ENCODE data around the gene SCAPER. TPM values are rescaled to one million over a fixed set of nuclear protein-coding genes. Genes with fewer than 3 reads are reported as not detected.

The SCAPER gene
- total and polyA plus RNA-seq, 10 donors = 3.9 to 53.3 (median 34.0) TPM

DNA sequence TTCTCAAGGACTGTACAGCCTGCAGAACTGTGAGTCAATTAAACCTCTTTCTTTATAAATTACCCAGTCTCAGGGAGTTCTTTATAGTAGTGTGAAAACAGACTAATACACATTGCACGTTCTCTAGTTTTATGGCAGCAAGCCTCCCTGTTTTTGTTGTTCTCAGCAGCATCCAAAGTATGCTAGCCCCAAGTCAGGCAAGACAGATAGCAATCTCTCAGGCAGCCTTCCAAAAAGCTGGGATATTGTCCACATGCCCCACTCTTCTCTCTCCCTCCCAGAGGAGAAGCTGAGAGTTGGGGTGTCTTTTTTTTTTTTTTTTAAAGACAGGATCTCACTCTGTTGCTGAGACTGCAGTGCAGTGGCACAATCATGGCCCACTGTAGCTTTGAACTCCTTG, 438.0 kb downstream of the SCAPER start:
- DNase-seq = no peak
- Histone ChIP-seq H3K27ac (no peak overlapping the region), H3K36me3 (peaks cover 0 to 61% (median 21%) of the 10 kb centered on the region in 6 donors), H3K27me3 (replicated peaks in 1 of 7) (no peaks in the 10 kb centered on the region), H3K4me1 (no peaks in the 10 kb centered on the region), H3K9me3 (peaks cover 0 to 39% (median 25%) of the 10 kb centered on the region in 8 donors), H3K4me3 (no peak overlapping the region)
- whole genome bisulfite sequencing, 5 donors = 88 to 100% (median 94%) methylated on average over 1 of the region's 1 CpG
- intact Hi-C loops (cut with DNase I; ENCODE audit: low total_unique reads) = no loop called here
- TF ChIP-seq POLR2A (IDR thresholded peaks at IDR 0.05) (no peak), POLR2AphosphoS5 (IDR thresholded peaks at IDR 0.05) (no peak)
- TF ChIP-seq, protein P1, sequence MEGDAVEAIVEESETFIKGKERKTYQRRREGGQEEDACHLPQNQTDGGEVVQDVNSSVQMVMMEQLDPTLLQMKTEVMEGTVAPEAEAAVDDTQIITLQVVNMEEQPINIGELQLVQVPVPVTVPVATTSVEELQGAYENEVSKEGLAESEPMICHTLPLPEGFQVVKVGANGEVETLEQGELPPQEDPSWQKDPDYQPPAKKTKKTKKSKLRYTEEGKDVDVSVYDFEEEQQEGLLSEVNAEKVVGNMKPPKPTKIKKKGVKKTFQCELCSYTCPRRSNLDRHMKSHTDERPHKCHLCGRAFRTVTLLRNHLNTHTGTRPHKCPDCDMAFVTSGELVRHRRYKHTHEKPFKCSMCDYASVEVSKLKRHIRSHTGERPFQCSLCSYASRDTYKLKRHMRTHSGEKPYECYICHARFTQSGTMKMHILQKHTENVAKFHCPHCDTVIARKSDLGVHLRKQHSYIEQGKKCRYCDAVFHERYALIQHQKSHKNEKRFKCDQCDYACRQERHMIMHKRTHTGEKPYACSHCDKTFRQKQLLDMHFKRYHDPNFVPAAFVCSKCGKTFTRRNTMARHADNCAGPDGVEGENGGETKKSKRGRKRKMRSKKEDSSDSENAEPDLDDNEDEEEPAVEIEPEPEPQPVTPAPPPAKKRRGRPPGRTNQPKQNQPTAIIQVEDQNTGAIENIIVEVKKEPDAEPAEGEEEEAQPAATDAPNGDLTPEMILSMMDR (IDR thresholded peaks at IDR 0.05 in 8 of 11, conservative IDR thresholded peaks at IDR 0.05 in 3 of 11) = no peak

DNA sequence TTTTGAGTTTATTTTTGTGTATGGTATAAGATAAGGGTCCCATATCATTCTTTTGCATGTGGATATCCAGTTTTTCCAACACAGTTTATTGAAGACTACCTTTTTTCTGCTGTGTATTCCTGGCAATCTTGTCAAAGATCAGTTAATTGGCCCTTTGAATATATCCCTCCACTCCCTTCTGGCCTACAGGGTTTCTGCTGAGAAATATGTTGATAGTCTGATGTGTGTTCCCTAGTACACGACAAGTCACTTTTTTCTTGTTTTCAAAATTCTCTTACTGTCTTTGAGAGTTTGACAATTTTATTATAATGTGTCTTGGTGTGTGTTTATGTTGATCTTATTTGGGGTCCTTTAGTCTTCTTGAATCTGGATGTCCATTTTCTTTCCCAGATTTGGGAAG, 439.4 kb downstream of the SCAPER start:
- no peak for DNase-seq
- TF ChIP-seq POLR2AphosphoS5 (IDR thresholded peaks at IDR 0.05) = no peak
- TF ChIP-seq, protein P1 (IDR thresholded peaks at IDR 0.05 in 8 of 11, conservative IDR thresholded peaks at IDR 0.05 in 3 of 11) = no peak
- no peak for TF ChIP-seq POLR2A (IDR thresholded peaks at IDR 0.05)
- H3K9me3 ChIP-seq = peaks cover 0 to 41% (median 25%) of the 10 kb centered on the region in 8 donors
- H3K27ac ChIP-seq = no peak overlapping the region
- intact Hi-C loops (cut with DNase I; ENCODE audit: low total_unique reads) = no loop called here
- no peaks in the 10 kb centered on the region for H3K4me1 ChIP-seq
- 94 to 100% (median 98%) methylated on average over 1 of the region's 1 CpG for WGBS, 5 donors
- H3K27me3 ChIP-seq (replicated peaks in 1 of 7) = no peaks in the 10 kb centered on the region
- peaks cover 0 to 54% (median 18%) of the 10 kb centered on the region in 6 donors for H3K36me3 ChIP-seq
- H3K4me3 ChIP-seq = no peak overlapping the region

DNA sequence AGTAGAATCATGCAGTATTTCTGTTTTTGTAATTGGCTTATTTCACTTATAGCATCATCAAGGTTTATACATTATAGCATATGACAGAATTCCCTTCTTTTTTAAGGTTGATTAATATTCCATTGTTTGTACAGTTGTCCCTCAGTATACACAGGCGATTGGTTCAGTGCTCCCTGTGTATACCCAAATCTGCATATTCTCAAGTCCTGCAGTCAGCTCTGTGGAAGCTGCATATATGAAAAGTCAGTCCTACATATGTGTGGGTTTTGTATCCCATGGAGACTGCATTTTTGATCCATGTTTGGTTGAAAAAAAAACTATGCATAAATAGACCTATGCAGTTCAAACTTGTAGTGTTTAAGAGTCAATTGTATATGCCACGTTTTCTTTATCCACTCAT, 440.9 kb downstream of the SCAPER start:
- 92 to 95% (median 94%) methylated on average over 2 of the region's 2 CpGs for WGBS, 5 donors
- no peak overlapping the region for H3K4me3 ChIP-seq
- intact Hi-C loops (cut with DNase I; ENCODE audit: low total_unique reads) = no loop called here
- DNase-seq = no peak
- TF ChIP-seq POLR2AphosphoS5 (IDR thresholded peaks at IDR 0.05) = no peak
- TF ChIP-seq, protein P1 (IDR thresholded peaks at IDR 0.05 in 8 of 11, conservative IDR thresholded peaks at IDR 0.05 in 3 of 11) = no peak
- TF ChIP-seq POLR2A (IDR thresholded peaks at IDR 0.05) = no peak
- H3K27me3 ChIP-seq (replicated peaks in 1 of 7) = no peaks in the 10 kb centered on the region
- no peak overlapping the region for H3K27ac ChIP-seq
- peaks cover 0 to 39% (median 7%) of the 10 kb centered on the region in 6 donors for H3K36me3 ChIP-seq
- H3K9me3 ChIP-seq = peaks cover 0 to 43% (median 28%) of the 10 kb centered on the region in 8 donors
- H3K4me1 ChIP-seq = no peaks in the 10 kb centered on the region

DNA sequence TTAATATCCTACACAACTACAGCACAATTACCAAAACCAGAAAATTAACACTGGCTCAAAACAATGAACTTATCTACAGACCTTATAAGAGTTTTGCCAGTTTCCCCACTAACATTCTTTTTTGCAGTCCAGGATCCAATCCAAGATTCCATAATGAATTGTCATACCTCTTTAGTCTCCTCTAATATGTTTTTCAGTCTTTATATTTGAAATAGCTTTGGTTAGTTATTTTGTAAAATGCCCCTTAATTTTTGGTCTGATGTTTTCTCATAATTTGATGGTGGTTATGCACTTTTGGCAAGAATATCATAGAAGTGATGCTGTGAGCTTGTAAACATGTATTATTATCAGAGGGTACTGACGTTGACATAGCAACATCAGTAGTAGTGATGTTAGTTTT, 444.3 kb downstream of the SCAPER start:
- H3K4me3 ChIP-seq = no peak overlapping the region
- DNase-seq = no peak
- H3K9me3 ChIP-seq = peaks cover 0 to 18% (median 8%) of the 10 kb centered on the region in 8 donors
- WGBS, 5 donors = 97 to 98% (median 98%) methylated on average over 1 of the region's 1 CpG
- H3K4me1 ChIP-seq = no peaks in the 10 kb centered on the region
- H3K27me3 ChIP-seq (replicated peaks in 1 of 7) = no peaks in the 10 kb centered on the region
- H3K36me3 ChIP-seq = peaks cover 0 to 11% (median 0%) of the 10 kb centered on the region in 6 donors
- no peak overlapping the region for H3K27ac ChIP-seq
- intact Hi-C loops (cut with DNase I; ENCODE audit: low total_unique reads) = no loop called here
- TF ChIP-seq POLR2AphosphoS5 (IDR thresholded peaks at IDR 0.05) (no peak), POLR2A (IDR thresholded peaks at IDR 0.05) (no peak)
- TF ChIP-seq, protein P1 (IDR thresholded peaks at IDR 0.05 in 8 of 11, conservative IDR thresholded peaks at IDR 0.05 in 3 of 11) = no peak
